Measurements from ENCODE around the gene PRSS21. TPM values are rescaled to one million over a fixed set of nuclear protein-coding genes. Genes with fewer than 3 reads are reported as not detected.

Gene PRSS21
- total and polyA plus RNA-seq, 4 experiments from 2014 or later, result 0.96 to 11.5 (median 4.4) TPM

GRCh38 chr16:2856686-2857450 is 39.8 kb downstream of the PRSS21 start:
- Mint-ChIP-seq H3K9me3 (peaks cover 3 to 17% (median 11%) of the 10 kb centered on the region in 8 donors), H3K4me1 (peaks cover 2 to 6% (median 5%) of the 10 kb centered on the region in 4 donors), H3K4me3 (peak overlapping the region in 4 of 8 donors; percentile 26 to 46 (median 31)), H3K27me3 (peaks cover 5 to 13% of the 10 kb centered on the region in 2 donors), H3K36me3 (peaks cover 0 to 10% of the 10 kb centered on the region in 2 donors), H3K27ac (no peak overlapping the region)
- DNase-seq, result no peak
- Histone ChIP-seq H3K9me3 (ENCODE audit: control insufficient read depth in 1 of 2, low read length in 2 of 2) (peaks cover 0 to 5% of the 10 kb centered on the region in 2 donors), H3K27me3 (ENCODE audit: insufficient read depth, low read length) (peaks cover 6% of the 10 kb centered on the region), H3K27ac (ENCODE audit: low read depth, low read length) (no peak overlapping the region), H3K4me3 (ENCODE audit: low read length in 2 of 2) (no peak overlapping the region), H3K36me3 (ENCODE audit: insufficient read depth, low read length) (no peaks in the 10 kb centered on the region), H3K4me1 (ENCODE audit: insufficient read depth, low read length) (peaks cover 12% of the 10 kb centered on the region)
- intact Hi-C loops (cut with micrococcal nuclease), result no loop called here
- CTCF ChIA-PET (ENCODE audit: partially characterized antibody), result interaction anchor here (0.7 to 2.0 kb wide), 4 partner anchors 9 to 15 kb away, joined by 3 to 7 read pairs (median 4); no protein-coding TSS in a partner anchor
- POLR2A ChIA-PET (ENCODE audit: partially characterized antibody), result no interaction called here

DNA sequence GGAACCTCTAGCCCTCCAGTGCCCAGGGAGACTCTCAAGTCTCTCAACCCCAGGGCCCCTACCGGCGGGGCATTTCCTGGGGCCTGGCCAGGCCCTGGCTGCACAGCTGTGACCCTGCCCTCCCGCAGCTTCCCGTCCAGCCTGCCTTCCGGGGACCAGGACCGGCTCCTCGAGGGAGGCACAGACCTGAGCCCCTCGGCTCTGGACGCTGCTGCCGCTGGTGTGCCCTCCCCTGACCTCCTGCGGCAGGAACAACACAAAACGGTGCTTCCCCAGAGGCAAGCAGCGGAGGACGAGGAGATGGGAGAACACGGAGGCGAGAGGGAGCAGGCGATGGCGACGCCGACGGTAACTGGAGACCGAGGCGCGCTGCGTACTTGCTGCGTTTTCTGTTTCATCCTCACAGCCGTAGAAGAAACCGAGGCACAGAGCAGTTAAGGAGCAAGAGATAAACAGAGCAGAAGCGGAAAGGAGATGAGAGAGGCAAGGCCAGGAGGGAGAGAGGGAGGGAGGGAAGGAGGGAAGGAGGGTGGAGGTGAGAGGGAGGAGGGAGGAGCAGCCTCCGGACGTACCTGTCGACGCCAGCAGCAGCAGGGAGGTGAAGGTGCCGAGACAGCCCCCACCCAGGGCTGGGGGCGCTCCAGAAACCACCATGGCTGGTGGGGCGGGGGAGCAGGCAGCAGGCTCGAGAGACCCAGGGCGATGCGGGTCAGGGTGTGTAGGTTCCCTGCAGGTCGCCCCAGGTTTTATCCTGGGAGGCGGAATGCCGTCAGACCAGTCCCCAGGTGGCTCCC is 40.6 kb downstream of the PRSS21 start, which contains the start of gene PRSS22:
PRSS22 (minus strand) TSS at position 720 of the 794 bp plus-strand sequence; CDS start at position 654, 66 bp downstream.
- peaks cover 5 to 13% of the 10 kb centered on the region in 2 donors for H3K27me3 Mint-ChIP-seq
- Histone ChIP-seq H3K4me3 (ENCODE audit: low read length in 2 of 2) (peak within 1 kb of the TSS in 1 of 2 donors; percentile 46), H3K4me1 (ENCODE audit: insufficient read depth, low read length) (peaks cover 12% of the 10 kb centered on the region), H3K27ac (ENCODE audit: low read depth, low read length) (no peak within 1 kb of the TSS), H3K27me3 (ENCODE audit: insufficient read depth, low read length) (peaks cover 6% of the 10 kb centered on the region), H3K9me3 (ENCODE audit: control insufficient read depth in 1 of 2, low read length in 2 of 2) (peaks cover 0 to 5% of the 10 kb centered on the region in 2 donors), H3K36me3 (ENCODE audit: insufficient read depth, low read length) (no peaks in the 10 kb centered on the region)
- intact Hi-C loops (cut with micrococcal nuclease), result no loop called here
- POLR2A ChIA-PET (ENCODE audit: partially characterized antibody), result no interaction called here
- no peak for DNase-seq
- peaks cover 3 to 17% (median 11%) of the 10 kb centered on the region in 8 donors for H3K9me3 Mint-ChIP-seq
- CTCF ChIA-PET (ENCODE audit: partially characterized antibody), result interaction anchor here (2.0 kb wide), 1 partner anchor 10 kb away, joined by 7 read pairs; no protein-coding TSS in a partner anchor
- peaks cover 0 to 10% of the 10 kb centered on the region in 2 donors for H3K36me3 Mint-ChIP-seq
- H3K4me1 Mint-ChIP-seq, result peaks cover 2 to 6% (median 5%) of the 10 kb centered on the region in 4 donors
- peak within 1 kb of the TSS in 3 of 7 donors; percentile 78 to 92 (median 81) for H3K27ac Mint-ChIP-seq
- peak within 1 kb of the TSS; percentile 55 to 89 (median 86) for H3K4me3 Mint-ChIP-seq

GRCh38 chr16:2858245-2859025 is 41.4 kb downstream of the PRSS21 start:
- Histone ChIP-seq H3K4me3 (ENCODE audit: low read length in 2 of 2) (no peak overlapping the region), H3K4me1 (ENCODE audit: insufficient read depth, low read length) (peaks cover 12% of the 10 kb centered on the region), H3K9me3 (ENCODE audit: control insufficient read depth in 1 of 2, low read length in 2 of 2) (peaks cover 0 to 5% of the 10 kb centered on the region in 2 donors), H3K27ac (ENCODE audit: low read depth, low read length) (no peak overlapping the region), H3K27me3 (ENCODE audit: insufficient read depth, low read length) (peaks cover 6% of the 10 kb centered on the region), H3K36me3 (ENCODE audit: insufficient read depth, low read length) (no peaks in the 10 kb centered on the region)
- Mint-ChIP-seq H3K4me1 (peaks cover 2 to 6% (median 5%) of the 10 kb centered on the region in 4 donors), H3K36me3 (peaks cover 0 to 10% of the 10 kb centered on the region in 2 donors), H3K27ac (no peak overlapping the region), H3K9me3 (peaks cover 3 to 17% (median 11%) of the 10 kb centered on the region in 8 donors), H3K27me3 (peaks cover 5 to 13% of the 10 kb centered on the region in 2 donors), H3K4me3 (peak overlapping the region in 5 of 8 donors; percentile 21 to 86 (median 29))
- ChIA-PET CTCF (ENCODE audit: partially characterized antibody) (interaction anchor here (2.0 kb wide), 1 partner anchor 9 kb away, joined by 7 read pairs; no protein-coding TSS in a partner anchor), POLR2A (ENCODE audit: partially characterized antibody) (no interaction called here)
- intact Hi-C loops (cut with micrococcal nuclease), result no loop called here
- no peak for DNase-seq

DNA sequence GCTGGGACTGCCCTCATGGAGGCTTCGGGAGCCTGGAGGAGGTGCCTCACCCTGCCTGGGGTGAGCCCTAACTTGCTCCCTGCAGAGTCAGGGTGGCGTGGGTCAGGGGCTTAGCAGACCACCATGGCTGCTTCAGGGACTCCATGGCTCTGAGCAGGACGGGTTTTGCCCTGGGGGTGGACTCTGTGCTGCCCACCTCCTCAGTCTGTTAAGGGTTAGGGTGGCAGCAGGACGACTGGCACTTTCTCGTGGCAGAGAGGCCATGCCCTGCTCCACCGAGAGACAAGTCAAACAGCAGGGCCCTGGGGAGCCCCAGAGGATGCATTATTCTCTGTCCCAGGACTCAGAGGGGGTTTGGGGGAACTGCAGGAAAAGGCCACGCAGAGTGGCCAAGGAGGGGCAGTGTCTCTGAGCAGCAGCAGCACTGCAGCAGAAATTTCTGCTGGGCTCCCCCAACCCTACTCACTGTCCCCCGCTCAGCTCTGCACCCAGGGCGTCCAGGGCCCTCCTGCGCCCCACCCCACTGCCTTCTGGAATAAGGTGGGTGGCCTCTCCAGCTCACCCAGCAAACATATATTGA is 42.7 kb downstream of the PRSS21 start:
- H3K27me3 Mint-ChIP-seq, result peaks cover 5 to 13% of the 10 kb centered on the region in 2 donors
- intact Hi-C loops (cut with micrococcal nuclease), result loop anchor here (10.0 kb wide), 1 partner anchor 105 kb away; the partner anchor contains the start of gene SRRM2
- Histone ChIP-seq H3K27ac (ENCODE audit: low read depth, low read length) (no peak overlapping the region), H3K4me1 (ENCODE audit: insufficient read depth, low read length) (peaks cover 12% of the 10 kb centered on the region), H3K4me3 (ENCODE audit: low read length in 2 of 2) (no peak overlapping the region), H3K9me3 (ENCODE audit: control insufficient read depth in 1 of 2, low read length in 2 of 2) (no peaks in the 10 kb centered on the region), H3K36me3 (ENCODE audit: insufficient read depth, low read length) (no peaks in the 10 kb centered on the region), H3K27me3 (ENCODE audit: insufficient read depth, low read length) (peaks cover 6% of the 10 kb centered on the region)
- H3K9me3 Mint-ChIP-seq, result peaks cover under 1 to 10% (median 3%) of the 10 kb centered on the region in 8 donors
- peak overlapping the region in 1 of 7 donors; percentile 25 for H3K27ac Mint-ChIP-seq
- CTCF ChIA-PET (ENCODE audit: partially characterized antibody), result no interaction called here
- H3K36me3 Mint-ChIP-seq, result peaks cover 0 to 3% of the 10 kb centered on the region in 2 donors
- DNase-seq, result no peak
- no peak overlapping the region for H3K4me3 Mint-ChIP-seq
- POLR2A ChIA-PET (ENCODE audit: partially characterized antibody), result no interaction called here
- H3K4me1 Mint-ChIP-seq, result peaks cover 2 to 6% (median 4%) of the 10 kb centered on the region in 4 donors

- Histone ChIP-seq H3K4me3 (ENCODE audit: low read length in 2 of 2) (no peak overlapping the region), H3K36me3 (ENCODE audit: insufficient read depth, low read length) (no peaks in the 10 kb centered on the region), H3K9me3 (ENCODE audit: control insufficient read depth in 1 of 2, low read length in 2 of 2) (no peaks in the 10 kb centered on the region), H3K27ac (ENCODE audit: low read depth, low read length) (no peak overlapping the region), H3K4me1 (ENCODE audit: insufficient read depth, low read length) (peaks cover 12% of the 10 kb centered on the region), H3K27me3 (ENCODE audit: insufficient read depth, low read length) (peaks cover 6% of the 10 kb centered on the region)
- Mint-ChIP-seq H3K4me1 (peaks cover 2 to 9% (median 4%) of the 10 kb centered on the region in 4 donors), H3K9me3 (peaks cover 0 to 9% (median 2%) of the 10 kb centered on the region in 8 donors), H3K27ac (no peak overlapping the region), H3K4me3 (no peak overlapping the region), H3K27me3 (peaks cover 5 to 13% of the 10 kb centered on the region in 2 donors), H3K36me3 (peaks cover 0 to 3% of the 10 kb centered on the region in 2 donors)
- DNase-seq, result peak in 1 of 5 donors; percentile 23
- ChIA-PET CTCF (ENCODE audit: partially characterized antibody) (no interaction called here), POLR2A (ENCODE audit: partially characterized antibody) (no interaction called here)
- intact Hi-C loops (cut with micrococcal nuclease), result loop anchor here (10.0 kb wide), 1 partner anchor 106 kb away; the partner anchor contains the start of gene SRRM2
Measured at GRCh38 chr16:2860826-2861567, 44.0 kb downstream of the PRSS21 start.

DNA sequence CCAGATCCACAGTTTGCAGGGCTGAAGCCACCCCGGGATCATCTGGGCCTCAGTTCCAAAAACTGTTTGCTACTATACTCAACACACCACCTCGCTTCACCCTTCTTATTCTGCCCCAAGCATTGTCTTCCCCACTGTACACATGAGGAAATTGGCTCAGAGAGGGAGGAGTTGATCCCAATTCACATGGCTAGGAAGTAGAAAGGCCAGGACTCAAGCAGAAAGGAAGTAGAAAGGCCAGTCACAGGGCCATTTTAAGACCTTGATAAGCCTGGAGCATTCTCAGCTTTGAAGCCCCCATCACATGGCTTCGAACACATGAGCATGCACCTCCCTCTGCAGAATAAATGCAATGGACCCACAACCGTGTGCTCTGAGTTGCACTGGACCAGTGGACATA is 48.6 kb downstream of the PRSS21 start:
- no peaks in the 10 kb centered on the region for H3K27me3 ChIP-seq (ENCODE audit: insufficient read depth, low read length)
- peaks cover 13% of the 10 kb centered on the region for H3K4me1 ChIP-seq (ENCODE audit: insufficient read depth, low read length)
- POLR2A ChIA-PET (ENCODE audit: partially characterized antibody), result no interaction called here
- peaks cover 7 to 25% (median 13%) of the 10 kb centered on the region in 4 donors for H3K4me1 Mint-ChIP-seq
- H3K4me3 ChIP-seq (ENCODE audit: low read length in 2 of 2), result no peak overlapping the region
- H3K36me3 ChIP-seq (ENCODE audit: insufficient read depth, low read length), result no peaks in the 10 kb centered on the region
- peak overlapping the region in 3 of 7 donors; percentile 43 to 66 (median 55) for H3K27ac Mint-ChIP-seq
- peak in 1 of 5 donors; percentile 16 for DNase-seq
- no peak overlapping the region for H3K27ac ChIP-seq (ENCODE audit: low read depth, low read length)
- peaks cover 5% of the 10 kb centered on the region in 2 donors for H3K27me3 Mint-ChIP-seq
- no peaks in the 10 kb centered on the region for H3K9me3 ChIP-seq (ENCODE audit: control insufficient read depth in 1 of 2, low read length in 2 of 2)
- H3K4me3 Mint-ChIP-seq, result no peak overlapping the region
- peaks cover 0 to 3% of the 10 kb centered on the region in 2 donors for H3K36me3 Mint-ChIP-seq
- CTCF ChIA-PET (ENCODE audit: partially characterized antibody), result interaction anchor here (1.2 to 1.5 kb wide), 2 partner anchors 9 to 55 kb away, joined by 3 to 5 read pairs; no protein-coding TSS in a partner anchor
- intact Hi-C loops (cut with micrococcal nuclease), result loop anchor here (5.0 to 10.0 kb wide), 2 partner anchors 88 to 111 kb away; partner anchors contain the start of genes ELOB and SRRM2
- H3K9me3 Mint-ChIP-seq, result peaks cover 0 to 7% (median 2%) of the 10 kb centered on the region in 8 donors
